ENCODE measurements around the gene IRF7.

IRF7 gene

GRCh38 chr11:641806-642370, 26.1 kb upstream of the IRF7 start:
- no peak for DNase-seq (ENCODE audit: low read depth in 1 of 2, low spot score in 1 of 2)

- no peak for DNase-seq (ENCODE audit: low read depth in 1 of 2, low spot score in 1 of 2)
Observed at GRCh38 chr11:640021-640706, 24.4 kb upstream of the IRF7 start.

GRCh38 chr11:639332-639955, 23.7 kb upstream of the IRF7 start:
- DNase-seq (ENCODE audit: low read depth in 1 of 2, low spot score in 1 of 2) = no peak

- DNase-seq (ENCODE audit: low read depth in 1 of 2, low spot score in 1 of 2) = no peak
Observed at GRCh38 chr11:638631-639331, 23.0 kb upstream of the IRF7 start.

GRCh38 chr11:637593-638521, 22.1 kb upstream of the IRF7 start:
- DNase-seq (ENCODE audit: low read depth in 1 of 2, low spot score in 1 of 2) = no peak

- no peak for DNase-seq (ENCODE audit: low read depth in 1 of 2, low spot score in 1 of 2)
Observed at GRCh38 chr11:637333-637592, 21.5 kb upstream of the IRF7 start.

- DNase-seq (ENCODE audit: low read depth in 1 of 2, low spot score in 1 of 2) = no peak
Observed at GRCh38 chr11:636511-637332, 21.0 kb upstream of the IRF7 start, which contains the start of gene DRD4. Gene DRD4 (plus strand): TSS chr11:637269. CDS start chr11:637305, 36 bp downstream.

- DNase-seq (ENCODE audit: low read depth in 1 of 2, low spot score in 1 of 2) = no peak
Observed at GRCh38 chr11:635945-636510, 20.3 kb upstream of the IRF7 start.

- DNase-seq (ENCODE audit: low read depth in 1 of 2, low spot score in 1 of 2) = no peak
Observed at GRCh38 chr11:630871-631270, 15.1 kb upstream of the IRF7 start.

- DNase-seq (ENCODE audit: low read depth in 1 of 2, low spot score in 1 of 2) = no peak
Observed at GRCh38 chr11:629237-629583, 13.5 kb upstream of the IRF7 start.

GRCh38 chr11:628056-628455, 12.3 kb upstream of the IRF7 start:
- no peak for DNase-seq (ENCODE audit: low read depth in 1 of 2, low spot score in 1 of 2)

GRCh38 chr11:627308-627576, 11.5 kb upstream of the IRF7 start:
- no peak for DNase-seq (ENCODE audit: low read depth in 1 of 2, low spot score in 1 of 2)

GRCh38 chr11:626475-627307, 10.9 kb upstream of the IRF7 start, which contains the start of gene SCT:
Gene SCT (minus strand): TSS chr11:627181. CDS start chr11:627143, 38 bp downstream.
- no peak for DNase-seq (ENCODE audit: low read depth in 1 of 2, low spot score in 1 of 2)

GRCh38 chr11:625636-626268, 10.0 kb upstream of the IRF7 start:
- no peak for DNase-seq (ENCODE audit: low read depth in 1 of 2, low spot score in 1 of 2)

- DNase-seq (ENCODE audit: low read depth in 1 of 2, low spot score in 1 of 2) = no peak
Observed at GRCh38 chr11:624705-625635, 9.2 kb upstream of the IRF7 start, which contains the start of gene CDHR5. Gene CDHR5 (minus strand): TSS chr11:624955. CDS start chr11:624902, 53 bp downstream.

GRCh38 chr11:623999-624704, 8.4 kb upstream of the IRF7 start:
- no peak for DNase-seq (ENCODE audit: low read depth in 1 of 2, low spot score in 1 of 2)

GRCh38 chr11:623349-623869, 7.7 kb upstream of the IRF7 start:
- DNase-seq (ENCODE audit: low read depth in 1 of 2, low spot score in 1 of 2) = no peak

All from stimulated activated CD4-positive, alpha-beta T cell treated with anti-CD3 and anti-CD28 coated beads, Interleukin-15, amount 100 ng/mL, for 1 hour (primary cell).